Ammon's horn (tissue), 1 donor: ENCODE measurements around the gene RALGPS1.

ENCODE experiments used
- DNase-seq: peaks from one replicate; pipeline ENCODE4 v3.0.0-alpha.2; 2016; ENCODE audit warnings: low spot score

The RALGPS1 gene

GRCh38 chr9:126906091-126906490, 8.5 kb upstream of the RALGPS1 start:
- DNase-seq, result peak; percentile 30

DNA sequence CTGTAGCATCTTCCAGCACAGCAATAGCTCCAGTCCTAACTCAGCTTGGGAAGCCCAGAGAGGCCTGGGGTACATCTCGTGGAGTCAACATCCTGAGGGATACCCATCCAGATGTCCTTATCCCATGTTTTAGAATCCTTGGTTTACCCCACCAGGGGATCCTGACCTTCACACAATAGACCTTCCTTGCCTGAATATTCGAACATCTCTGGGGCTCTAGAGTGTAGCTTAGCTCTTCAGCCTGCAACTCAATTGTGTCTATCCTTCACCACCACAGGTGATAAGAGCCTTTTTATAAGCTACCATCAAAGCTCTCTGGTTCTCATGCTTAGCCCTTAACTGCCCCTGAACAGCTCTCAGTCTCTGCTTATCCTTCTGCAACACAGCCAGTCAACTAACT, 7.5 kb upstream of the RALGPS1 start:
- DNase-seq, result no peak

GRCh38 chr9:126915281-126915816, 767 bp downstream of the RALGPS1 start:
- DNase-seq, result peak; percentile 23

- DNase-seq, result no peak
These were observed 1.4 kb downstream of the RALGPS1 start for GRCh38 chr9:126915846-126916543.

GRCh38 chr9:126916909-126917308, 2.3 kb downstream of the RALGPS1 start:
- DNase-seq, result no peak

- peak; percentile 45 for DNase-seq
These were observed 4.6 kb downstream of the RALGPS1 start for GRCh38 chr9:126919193-126919592.

DNA sequence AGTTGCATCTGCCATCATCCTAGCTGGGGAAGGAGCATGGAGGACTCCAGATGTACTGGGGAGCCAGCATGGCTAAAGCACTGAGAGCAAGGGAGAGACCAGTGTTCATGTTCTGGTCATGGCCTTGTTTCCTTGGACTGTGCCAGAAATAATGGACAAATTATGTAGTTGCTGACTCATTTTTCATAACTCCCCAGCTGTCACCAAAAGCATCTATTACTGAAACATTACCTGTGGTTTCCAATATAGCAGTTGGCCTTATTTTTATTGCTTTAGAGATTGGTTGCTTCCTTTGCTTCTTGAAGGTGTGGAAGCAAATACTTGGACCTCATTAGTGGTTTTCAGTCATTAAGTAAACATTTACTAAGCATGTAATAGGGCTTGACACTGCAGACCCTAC, 11.3 kb downstream of the RALGPS1 start:
- DNase-seq, result no peak

- DNase-seq, result no peak
These were observed 11.8 kb downstream of the RALGPS1 start for GRCh38 chr9:126926364-126926763.

DNA sequence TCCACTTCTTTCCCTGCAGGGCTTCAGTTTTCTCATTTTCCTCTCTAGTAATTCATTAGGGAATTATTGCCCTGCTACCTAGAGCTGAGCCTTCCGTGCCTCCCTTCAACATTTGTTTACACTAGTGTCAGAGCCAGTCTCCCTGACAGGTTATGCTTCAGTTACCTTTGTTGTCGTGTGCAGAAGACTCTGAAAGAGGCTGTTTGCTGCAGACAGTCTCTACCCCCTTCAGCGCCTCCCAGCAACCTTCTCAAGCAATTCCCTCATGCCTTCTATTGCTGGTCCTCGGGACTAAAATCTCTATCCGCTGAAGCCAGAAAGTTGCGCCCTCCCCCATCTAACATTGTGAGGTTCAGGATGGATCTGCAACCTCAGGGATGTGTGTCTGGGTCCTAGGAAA, 12.8 kb downstream of the RALGPS1 start:
- DNase-seq, result no peak

DNA sequence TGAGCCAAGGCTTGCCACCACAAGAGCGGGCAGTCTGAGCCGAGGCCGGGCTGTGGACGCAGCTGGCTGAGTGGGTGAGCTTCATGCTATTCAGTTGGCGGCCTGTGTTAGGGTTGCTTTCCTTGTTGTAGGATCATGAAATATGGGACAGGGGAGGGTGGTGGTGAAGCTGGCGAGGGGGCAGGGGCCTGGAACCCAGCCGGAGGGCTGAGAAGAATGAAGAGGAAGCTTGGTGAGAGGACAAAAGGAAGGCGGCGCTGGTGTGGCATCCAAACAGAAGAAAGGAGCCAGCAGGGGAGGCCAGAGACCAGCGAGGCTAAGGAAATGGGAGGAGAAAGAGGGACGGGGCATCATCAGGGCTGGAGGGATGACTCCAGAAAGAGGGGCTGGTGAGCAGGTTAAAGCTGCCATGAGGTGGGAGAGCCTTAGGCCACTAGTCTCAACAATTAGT, 18.3 kb downstream of the RALGPS1 start:
- DNase-seq, result no peak

GRCh38 chr9:126933334-126933980, 18.9 kb downstream of the RALGPS1 start:
- DNase-seq, result no peak

- no peak for DNase-seq
These were observed 19.9 kb downstream of the RALGPS1 start for GRCh38 chr9:126934441-126934840.

- DNase-seq, result no peak
These were observed 21.0 kb downstream of the RALGPS1 start for GRCh38 chr9:126935630-126936029.

DNA sequence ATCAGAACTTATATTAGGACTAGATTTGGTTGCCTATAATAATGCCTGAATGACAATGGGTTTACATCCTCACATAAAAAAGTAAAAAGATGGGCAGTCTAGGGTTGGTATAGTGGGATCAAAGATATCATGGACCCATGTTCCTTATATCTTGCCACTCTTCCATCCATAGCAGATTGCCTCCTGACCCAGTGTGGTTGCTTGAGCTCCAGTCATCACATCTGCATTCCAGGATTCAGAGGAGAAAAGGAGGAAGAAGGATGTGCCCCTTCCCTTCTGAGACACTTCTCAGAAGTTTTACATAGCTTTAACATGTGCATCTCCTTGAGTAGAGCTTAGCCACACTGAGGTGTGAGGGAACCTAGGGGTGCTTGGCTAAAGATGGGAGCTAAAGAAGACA, 22.9 kb downstream of the RALGPS1 start:
- DNase-seq, result no peak

DNA sequence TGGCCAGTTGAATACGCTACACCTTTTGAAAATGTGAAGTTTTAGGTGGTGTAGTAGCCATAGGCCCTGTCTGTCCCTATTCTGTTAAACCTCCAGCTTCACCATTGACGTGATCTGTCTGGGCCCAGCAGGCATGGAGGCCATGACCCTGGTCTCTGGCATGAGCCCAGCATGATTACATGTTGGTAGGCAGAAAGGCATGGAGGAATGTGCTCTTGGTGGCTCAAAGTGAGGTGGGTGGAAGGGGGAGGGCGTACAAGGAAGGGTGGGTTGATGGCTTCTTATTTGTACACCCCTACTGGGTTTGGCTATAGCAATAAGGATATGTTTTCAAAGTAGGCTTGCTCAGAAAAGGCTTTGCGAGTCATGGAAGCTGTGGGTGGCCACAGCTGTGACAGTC, 23.7 kb downstream of the RALGPS1 start:
- no peak for DNase-seq

GRCh38 chr9:126939821-126940221, 25.2 kb downstream of the RALGPS1 start:
- DNase-seq, result no peak

DNA sequence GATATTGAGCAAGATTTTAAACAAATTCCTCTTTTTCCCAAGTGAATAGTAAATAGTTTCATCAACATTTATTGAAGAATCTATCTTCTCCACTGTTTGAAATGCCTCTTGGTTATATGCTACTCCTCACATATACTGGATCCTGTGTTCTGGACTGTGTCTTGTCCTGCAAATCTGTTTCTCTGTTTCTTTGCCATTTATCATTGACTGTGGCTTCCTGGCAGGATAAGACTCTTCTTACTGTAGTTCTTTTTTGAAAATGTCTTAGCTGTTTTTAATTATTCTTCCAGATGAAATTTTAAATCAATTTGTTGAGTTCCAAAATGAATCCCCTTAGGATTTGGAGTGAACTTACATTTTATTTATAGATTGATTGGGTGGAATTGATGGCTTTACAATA, 27.8 kb downstream of the RALGPS1 start:
- DNase-seq, result no peak

GRCh38 chr9:126945682-126946081, 31.1 kb downstream of the RALGPS1 start:
- no peak for DNase-seq

DNA sequence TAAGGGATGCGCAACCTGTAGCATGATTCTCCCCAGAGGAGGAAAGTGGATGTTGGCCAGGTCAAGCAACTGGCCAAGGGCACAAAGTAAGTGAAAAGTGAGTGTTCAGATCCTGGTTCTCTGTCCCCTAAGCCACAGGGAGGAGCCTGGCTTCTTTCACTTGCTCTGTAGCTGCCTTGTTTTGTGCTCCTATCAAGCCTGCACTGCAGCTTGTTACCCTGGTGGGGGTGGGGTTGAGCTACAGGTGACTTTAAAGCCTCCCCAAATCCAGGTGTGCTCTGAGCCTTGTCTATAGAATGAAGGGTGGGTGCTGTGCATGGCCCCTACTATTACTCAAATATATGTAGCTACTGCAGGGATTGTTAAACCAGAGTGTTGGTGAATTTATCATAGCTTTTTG, 32.9 kb downstream of the RALGPS1 start:
- DNase-seq, result no peak

DNA sequence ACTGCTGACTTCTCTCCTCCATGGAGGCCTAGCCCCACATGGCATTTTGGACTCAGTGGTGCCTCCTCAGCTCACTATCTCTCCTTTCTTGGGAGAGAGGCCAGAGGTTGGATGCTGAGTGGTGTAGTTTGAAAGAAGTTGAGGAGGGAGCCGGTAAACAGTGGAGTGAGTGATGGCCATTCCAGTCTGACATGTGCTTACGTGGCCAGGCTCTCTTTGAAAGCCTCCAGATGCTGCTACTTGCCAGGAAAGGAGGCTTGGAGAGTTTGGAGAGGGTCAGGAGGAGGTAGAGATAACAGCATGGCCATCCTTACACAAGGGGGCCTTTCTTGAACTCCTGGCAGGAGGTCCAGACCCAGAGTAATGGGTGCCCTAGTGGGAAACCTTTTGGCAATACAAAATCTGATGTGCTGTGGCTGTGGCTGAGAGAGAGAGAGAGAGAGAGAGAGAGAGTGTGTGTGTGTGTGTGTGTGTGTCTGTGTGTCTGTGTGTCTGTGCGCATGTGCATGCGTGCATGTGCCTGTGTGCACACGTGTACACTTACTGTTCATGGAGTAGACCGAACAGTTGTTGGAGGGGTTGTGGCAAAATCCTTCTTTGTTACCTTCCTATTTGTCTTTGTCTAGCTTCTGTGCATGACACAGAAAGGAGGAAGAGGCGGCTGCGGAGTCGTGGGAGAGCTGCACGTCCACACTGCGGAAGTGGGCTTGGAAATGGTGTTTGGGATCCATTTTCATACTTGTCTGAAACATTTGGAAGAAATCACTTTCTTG, 37.8 kb downstream of the RALGPS1 start:
- no peak for DNase-seq

GRCh38 chr9:126953041-126953809, 38.6 kb downstream of the RALGPS1 start:
- no peak for DNase-seq

GRCh38 chr9:126955811-126956210, 41.2 kb downstream of the RALGPS1 start:
- no peak for DNase-seq
